Thyroid gland (tissue), 4 donors: Measurements from ENCODE around the gene MAD2L2. TPM values are rescaled to one million over a fixed set of nuclear protein-coding genes. Genes with fewer than 3 reads are reported as not detected.

ENCODE experiments used
- DNase-seq, 2 donors: peaks; one replicate each; pipeline ENCODE4 v3.0.0-alpha.2; 2019
- H3K27ac ChIP-seq, 3 donors: fragments of 200-600 bp; sonication (generic); 1 replicate in 2 of 3; 2 replicates in 1 of 3; pipeline ENCODE4 v1.5.1; 2016 to 2019; ENCODE audit warnings: mild to moderate bottlenecking in 1 of 3, moderate library complexity in 1 of 3
- H3K27me3 ChIP-seq: fragments of 200-600 bp; sonication (generic); one replicate; pipeline ENCODE4 v1.5.1; 2019
- H3K36me3 ChIP-seq, 2 donors: fragments of 200-600 bp; sonication (generic); one replicate each; pipeline ENCODE4 v1.5.1; 2016 to 2019
- H3K4me1 ChIP-seq, 2 donors: fragments of 200-600 bp; sonication (generic); one replicate each; pipeline ENCODE4 v1.5.1; 2017 to 2019
- H3K4me3 ChIP-seq, 3 donors: fragments of 200-600 bp; sonication (generic); replicated peaks in 1 of 3; 1 replicate in 2 of 3; 2 replicates in 1 of 3; pipeline ENCODE4 v1.5.1; 2016; ENCODE audit warnings: mild to moderate bottlenecking in 1 of 3
- H3K9me3 ChIP-seq: fragments of 200-600 bp; sonication (generic); one replicate; pipeline ENCODE4 v1.5.1; 2017
- CTCF ChIP-seq, 6 experiments: fragments of 200-600 bp in 3 of 6; fragments of 450-650 bp in 3 of 6; sonication (generic) in 3 of 6; IDR thresholded peaks; one replicate each; pipeline ENCODE4 v1.5.1; 2016 to 2019; ENCODE audit warnings: antibody characterized with exemption in 6 of 6, mild to moderate bottlenecking in 2 of 6, inconsistent platforms in 1 of 6, moderate library complexity in 1 of 6
- POLR2A ChIP-seq, 2 donors: fragments of 450-650 bp; IDR thresholded peaks; one replicate each; pipeline ENCODE4 v1.6.1; 2017; ENCODE audit warnings: antibody characterized with exemption in 2 of 2, mild to moderate bottlenecking in 2 of 2, moderate library complexity in 1 of 2
- WGBS, 2 donors: methylation state at CpG; one replicate each; pipeline ENCODE4 v1.1.5; 2017; 5-methylcytosine and 5-hydroxymethylcytosine counted together
- intact Hi-C: fragments of 100-400 bp; cut with DNase I; formaldehyde crosslinking; loops from one replicate; pipeline ENCODE4 v1.15.1; 2023
- total RNA-seq, 4 donors: library from RNA; depleted of rRNA; stranded (reverse); fragments of >200 nt; gene quantifications; one replicate each; pipeline ENCODE4 v1.2.3, GENCODE V29; 2016

MAD2L2 gene
- total RNA-seq, 4 donors from 2014 or later = 12.0 to 43.9 (median 21.5) TPM

- 0 to 30% methylated on average over 2 of the region's 30 CpGs for WGBS, 2 donors
- H3K9me3 ChIP-seq = no peaks in the 10 kb centered on the region
- TF ChIP-seq CTCF (IDR thresholded peaks at IDR 0.05) = no peak
- TF ChIP-seq POLR2A (IDR thresholded peaks at IDR 0.05) = no peak
- H3K36me3 ChIP-seq = no peaks in the 10 kb centered on the region
- H3K4me3 ChIP-seq = no peak overlapping the region
- peaks cover 8 to 23% of the 10 kb centered on the region in 2 donors for H3K4me1 ChIP-seq
- intact Hi-C loops = loop anchor here (5.0 to 10.0 kb wide), 2 partner anchors 74 to 404 kb away; no protein-coding TSS in a partner anchor
- no peaks in the 10 kb centered on the region for H3K27me3 ChIP-seq
- no peak overlapping the region for H3K27ac ChIP-seq
- DNase-seq = peak; percentile 22 to 31
These were observed 32.2 kb downstream of the MAD2L2 start for GRCh38 chr1:11648732-11649158.

- H3K4me3 ChIP-seq = no peak overlapping the region
- intact Hi-C loops = loop anchor here (5.0 to 10.0 kb wide), 2 partner anchors 74 to 403 kb away; no protein-coding TSS in a partner anchor
- no peak for DNase-seq
- 72 to 73% methylated on average over 6 of the region's 6 CpGs for WGBS, 2 donors
- no peak for TF ChIP-seq POLR2A (IDR thresholded peaks at IDR 0.05)
- TF ChIP-seq CTCF (IDR thresholded peaks at IDR 0.05) = no peak
- H3K9me3 ChIP-seq = no peaks in the 10 kb centered on the region
- H3K27me3 ChIP-seq = no peaks in the 10 kb centered on the region
- no peak overlapping the region for H3K27ac ChIP-seq
- peaks cover 8 to 23% of the 10 kb centered on the region in 2 donors for H3K4me1 ChIP-seq
- H3K36me3 ChIP-seq = no peaks in the 10 kb centered on the region
These were observed 32.9 kb downstream of the MAD2L2 start for GRCh38 chr1:11648039-11648438.

- no peaks in the 10 kb centered on the region for H3K27me3 ChIP-seq
- no peak for DNase-seq
- intact Hi-C loops = loop anchor here (5.0 to 10.0 kb wide), 2 partner anchors 75 to 403 kb away; no protein-coding TSS in a partner anchor
- TF ChIP-seq POLR2A (IDR thresholded peaks at IDR 0.05) (no peak), CTCF (IDR thresholded peaks at IDR 0.05) (no peak)
- H3K36me3 ChIP-seq = no peaks in the 10 kb centered on the region
- no peak overlapping the region for H3K27ac ChIP-seq
- H3K4me1 ChIP-seq = peaks cover 8 to 23% of the 10 kb centered on the region in 2 donors
- H3K4me3 ChIP-seq = no peak overlapping the region
- H3K9me3 ChIP-seq = no peaks in the 10 kb centered on the region
- 91 to 100% methylated on average over 1 to 7 of the region's 7 CpGs for WGBS, 2 donors
These were observed 33.6 kb downstream of the MAD2L2 start for GRCh38 chr1:11647333-11647732.

- 84 to 87% methylated on average over 9 of the region's 9 CpGs for WGBS, 2 donors
- Histone ChIP-seq H3K27me3 (no peaks in the 10 kb centered on the region), H3K4me3 (no peak overlapping the region), H3K9me3 (no peaks in the 10 kb centered on the region), H3K4me1 (peaks cover 8 to 23% of the 10 kb centered on the region in 2 donors), H3K27ac (no peak overlapping the region), H3K36me3 (no peaks in the 10 kb centered on the region)
- no peak for DNase-seq
- no peak for TF ChIP-seq POLR2A (IDR thresholded peaks at IDR 0.05)
- no peak for TF ChIP-seq CTCF (IDR thresholded peaks at IDR 0.05)
- intact Hi-C loops = loop anchor here (5.0 to 10.0 kb wide), 2 partner anchors 76 to 402 kb away; no protein-coding TSS in a partner anchor
These were observed 34.6 kb downstream of the MAD2L2 start for GRCh38 chr1:11646317-11646716.

GRCh38 chr1:11645670-11646265, 35.2 kb downstream of the MAD2L2 start:
- Histone ChIP-seq H3K27ac (no peak overlapping the region), H3K4me1 (peaks cover 7 to 22% of the 10 kb centered on the region in 2 donors), H3K27me3 (no peaks in the 10 kb centered on the region), H3K4me3 (no peak overlapping the region), H3K9me3 (no peaks in the 10 kb centered on the region), H3K36me3 (no peaks in the 10 kb centered on the region)
- peak; percentile 41 to 80 (median 52) for TF ChIP-seq CTCF (IDR thresholded peaks at IDR 0.05)
- TF ChIP-seq POLR2A (IDR thresholded peaks at IDR 0.05) = no peak
- peak; percentile 68 to 73 for DNase-seq
- WGBS, 2 donors = 7 to 36% methylated on average over 5 to 8 of the region's 8 CpGs
- intact Hi-C loops = loop anchor here (5.0 to 10.0 kb wide), 2 partner anchors 77 to 401 kb away; no protein-coding TSS in a partner anchor
